Measurements from ENCODE around the gene PLA2G12B. TPM values are rescaled to one million over a fixed set of nuclear protein-coding genes. Genes with fewer than 3 reads are reported as not detected.
"Not testable (repeated sequence)": the region's sequence is repeated elsewhere in the genome, so short reads cannot be mapped to it uniquely, and the experiment has no call there.

PLA2G12B gene, protein sequence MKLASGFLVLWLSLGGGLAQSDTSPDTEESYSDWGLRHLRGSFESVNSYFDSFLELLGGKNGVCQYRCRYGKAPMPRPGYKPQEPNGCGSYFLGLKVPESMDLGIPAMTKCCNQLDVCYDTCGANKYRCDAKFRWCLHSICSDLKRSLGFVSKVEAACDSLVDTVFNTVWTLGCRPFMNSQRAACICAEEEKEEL
- total RNA-seq, result not detected

DNA sequence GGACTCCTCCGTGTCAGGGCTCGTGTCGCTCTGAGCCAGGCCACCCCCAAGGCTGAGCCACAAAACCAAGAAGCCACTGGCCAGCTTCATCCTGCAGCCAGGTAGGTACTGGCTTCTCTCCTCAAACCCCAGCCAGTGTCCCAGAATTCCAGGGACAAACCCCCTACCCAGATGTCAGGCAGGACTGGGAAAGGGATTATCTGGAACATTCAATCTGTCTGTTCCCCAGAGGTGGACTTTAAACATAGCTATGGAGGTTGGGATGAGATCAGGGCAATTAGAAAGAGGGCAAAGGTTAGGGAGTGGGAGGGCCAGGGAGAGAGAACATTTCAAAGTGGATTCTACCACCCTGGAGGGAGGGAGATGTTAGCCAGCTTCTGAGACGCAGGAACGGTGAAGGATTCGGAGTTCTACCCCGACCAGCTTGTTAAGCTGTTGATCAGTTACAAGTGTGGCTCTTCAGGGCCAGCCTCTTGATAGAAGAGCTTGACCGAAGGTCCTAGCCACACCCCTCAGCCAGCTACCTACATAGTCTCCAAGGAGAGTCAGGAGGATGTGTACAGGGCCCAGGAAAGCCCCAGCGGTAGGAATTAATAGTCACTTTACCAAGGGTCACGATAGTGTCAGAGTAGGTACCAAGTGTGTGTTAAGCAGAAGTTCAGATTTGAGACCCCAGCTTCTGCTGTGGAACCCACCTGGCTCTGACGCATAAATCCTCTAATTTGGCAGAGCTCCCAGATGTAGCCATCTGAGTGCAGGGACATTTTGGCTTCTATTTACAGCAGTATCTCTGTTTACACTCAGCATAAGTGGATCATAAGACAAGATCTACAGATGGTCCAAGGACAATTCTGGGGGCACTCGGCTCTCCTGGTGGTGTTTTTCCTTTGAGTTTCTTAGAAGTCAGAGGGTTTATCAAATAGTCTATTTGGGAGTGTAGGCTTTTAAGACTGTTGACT lies at the start of gene PLA2G12B:
Gene PLA2G12B (minus strand): TSS at position 211 of the 959 bp plus-strand sequence. CDS start 121 bp downstream, at position 90.
- intact Hi-C loops (cut with DNase I), result no loop called here
- DNase-seq (ENCODE audit: extremely low spot score in 2 of 2), result no peak

DNA sequence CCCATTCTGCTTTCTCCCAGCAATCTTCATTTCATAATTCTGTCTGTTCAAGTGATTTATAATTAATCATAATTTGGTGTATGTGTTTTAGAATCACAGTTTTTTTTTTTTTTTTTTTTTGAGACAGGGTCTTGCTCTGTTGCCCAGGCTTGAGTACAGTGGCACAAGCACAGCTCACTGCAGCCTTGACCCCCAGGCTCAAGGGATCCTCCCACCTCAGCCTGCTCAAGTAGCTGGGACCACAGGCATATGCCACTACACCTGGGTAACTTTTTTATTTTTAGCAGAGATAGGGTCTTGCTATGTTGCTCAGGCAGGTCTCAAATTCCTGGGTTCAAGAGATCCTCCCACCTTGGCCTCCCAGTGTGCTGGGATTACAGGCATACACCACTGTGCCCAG lies 49.2 kb upstream of the PLA2G12B start:
- Histone ChIP-seq H3K27ac (no peak overlapping the region), H3K4me3 (no peak overlapping the region), H3K4me1 (no peaks in the 10 kb centered on the region), H3K9me3 (no peaks in the 10 kb centered on the region), H3K36me3 (peaks cover 0 to 18% of the 10 kb centered on the region in 2 donors), H3K27me3 (no peaks in the 10 kb centered on the region)
- intact Hi-C loops (cut with DNase I), result no loop called here
- DNase-seq (ENCODE audit: extremely low spot score in 2 of 2), result no peak
- TF ChIP-seq POLR2AphosphoS5 (IDR thresholded peaks at IDR 0.05; ENCODE audit: insufficient read depth in 1 of 2, low read depth in 1 of 2), result no peak
- no peak for TF ChIP-seq CTCF (IDR thresholded peaks at IDR 0.05)
- no peak for TF ChIP-seq POLR2A (IDR thresholded peaks at IDR 0.05)

More for the DNA sequence above, at the start of gene PLA2G12B:
- H3K27me3 ChIP-seq, result no peaks in the 10 kb centered on the region
- no peaks in the 10 kb centered on the region for H3K9me3 ChIP-seq
- H3K4me1 ChIP-seq, result no peaks in the 10 kb centered on the region
- H3K36me3 ChIP-seq, result no peaks in the 10 kb centered on the region
- H3K27ac ChIP-seq, result no peak within 1 kb of the TSS
- no peak within 1 kb of the TSS for H3K4me3 ChIP-seq
- TF ChIP-seq CTCF (IDR thresholded peaks at IDR 0.05), result no peak
- no peak for TF ChIP-seq POLR2A (IDR thresholded peaks at IDR 0.05)
- no peak for TF ChIP-seq POLR2AphosphoS5 (IDR thresholded peaks at IDR 0.05; ENCODE audit: insufficient read depth in 1 of 2, low read depth in 1 of 2)

GRCh38 chr10:73000973-73001372 lies 46.4 kb upstream of the PLA2G12B start:
- Histone ChIP-seq H3K4me1 (no peaks in the 10 kb centered on the region), H3K4me3 (no peak overlapping the region), H3K9me3 (no peaks in the 10 kb centered on the region), H3K27ac (no peak overlapping the region), H3K27me3 (no peaks in the 10 kb centered on the region), H3K36me3 (peaks cover 0 to 9% of the 10 kb centered on the region in 2 donors)
- DNase-seq (ENCODE audit: extremely low spot score in 2 of 2), result no peak
- intact Hi-C loops (cut with DNase I), result no loop called here
- TF ChIP-seq CTCF (IDR thresholded peaks at IDR 0.05) (no peak), POLR2A (IDR thresholded peaks at IDR 0.05) (no peak), POLR2AphosphoS5 (IDR thresholded peaks at IDR 0.05; ENCODE audit: insufficient read depth in 1 of 2, low read depth in 1 of 2) (no peak)

DNA sequence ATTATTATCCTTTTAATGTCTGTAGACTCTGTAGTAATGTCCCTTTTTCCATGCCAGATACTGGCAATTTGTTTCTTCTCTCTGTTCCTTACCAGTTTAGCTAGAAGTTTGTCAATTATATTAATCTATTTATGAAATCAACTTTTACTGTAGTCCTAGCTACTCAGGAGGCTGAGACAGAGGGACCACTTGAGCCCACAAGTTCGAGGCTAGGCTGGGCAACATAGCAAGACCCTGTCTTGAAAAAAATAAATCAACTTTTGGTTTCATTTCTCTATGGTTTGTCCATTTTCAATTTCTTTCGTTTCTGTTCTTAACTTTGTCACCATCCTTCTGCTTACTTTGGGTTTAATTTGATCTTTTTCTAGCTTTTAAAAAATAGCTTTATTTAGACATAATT lies 42.5 kb upstream of the PLA2G12B start:
- no peaks in the 10 kb centered on the region for H3K9me3 ChIP-seq
- TF ChIP-seq POLR2A (IDR thresholded peaks at IDR 0.05) (no peak), POLR2AphosphoS5 (IDR thresholded peaks at IDR 0.05; ENCODE audit: insufficient read depth in 1 of 2, low read depth in 1 of 2) (no peak), CTCF (IDR thresholded peaks at IDR 0.05) (no peak)
- H3K27ac ChIP-seq, result no peak overlapping the region
- intact Hi-C loops (cut with DNase I), result no loop called here
- H3K4me3 ChIP-seq, result no peak overlapping the region
- H3K27me3 ChIP-seq, result no peaks in the 10 kb centered on the region
- DNase-seq (ENCODE audit: extremely low spot score in 2 of 2), result no peak
- H3K4me1 ChIP-seq, result no peaks in the 10 kb centered on the region
- H3K36me3 ChIP-seq, result no peaks in the 10 kb centered on the region

GRCh38 chr10:72995459-72995858 lies 40.9 kb upstream of the PLA2G12B start:
- H3K36me3 ChIP-seq; H3K27ac ChIP-seq; H3K4me1 ChIP-seq; H3K27me3 ChIP-seq; H3K4me3 ChIP-seq; intact Hi-C loops (cut with DNase I); DNase-seq (ENCODE audit: extremely low spot score in 2 of 2); H3K9me3 ChIP-seq: not testable (repeated sequence)

GRCh38 chr10:72989771-72990170 lies 35.2 kb upstream of the PLA2G12B start:
- intact Hi-C loops (cut with DNase I); H3K27me3 ChIP-seq; H3K4me3 ChIP-seq; H3K36me3 ChIP-seq; H3K9me3 ChIP-seq; DNase-seq (ENCODE audit: extremely low spot score in 2 of 2); H3K4me1 ChIP-seq; H3K27ac ChIP-seq: not testable (repeated sequence)

- H3K27me3 ChIP-seq; H3K9me3 ChIP-seq; H3K36me3 ChIP-seq; H3K4me3 ChIP-seq; DNase-seq (ENCODE audit: extremely low spot score in 2 of 2); intact Hi-C loops (cut with DNase I); H3K4me1 ChIP-seq; H3K27ac ChIP-seq: not testable (repeated sequence)
These were observed 30.0 kb upstream of the PLA2G12B start for GRCh38 chr10:72984618-72985017.
